Measurements from ENCODE around the gene GALNT2.

DNA sequence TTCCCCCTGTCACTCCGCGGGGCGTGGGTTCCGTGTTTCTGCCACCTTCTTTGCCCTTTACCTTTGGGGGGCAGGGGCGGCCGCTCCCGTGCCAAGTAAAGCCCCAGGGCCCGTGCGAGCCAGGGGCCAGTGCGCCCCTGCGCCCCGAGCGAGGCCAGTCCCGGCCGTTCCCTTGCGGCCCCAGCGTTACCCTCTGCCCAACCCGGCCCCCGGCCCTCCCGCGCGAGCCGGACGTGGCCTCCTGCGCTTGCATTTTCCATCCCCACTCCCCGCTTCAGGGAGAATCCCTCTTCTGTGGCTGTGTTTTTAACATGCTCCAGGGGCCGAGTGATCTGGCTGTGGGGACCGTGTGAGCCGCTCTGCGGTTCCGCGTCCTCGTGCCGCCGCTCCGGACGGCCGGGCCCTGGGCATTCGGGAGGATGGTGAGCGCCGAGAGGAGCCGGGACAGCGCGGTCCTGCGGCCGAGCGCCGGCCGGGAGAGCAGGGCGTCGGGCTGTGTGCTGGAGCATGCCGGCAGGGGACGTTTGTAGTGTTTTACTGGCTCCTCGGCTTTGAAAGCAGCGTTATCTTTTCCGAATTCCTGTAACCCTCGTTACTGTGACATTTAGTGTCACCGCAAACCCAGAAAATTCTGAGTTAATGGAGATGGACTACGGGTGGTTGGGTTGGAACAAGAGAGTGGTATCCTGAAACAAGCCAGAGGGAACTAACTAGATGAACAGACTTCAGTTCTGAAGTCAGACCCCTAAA is 1.0 kb downstream of the GALNT2 start:
- TF ChIP-seq, protein P1, sequence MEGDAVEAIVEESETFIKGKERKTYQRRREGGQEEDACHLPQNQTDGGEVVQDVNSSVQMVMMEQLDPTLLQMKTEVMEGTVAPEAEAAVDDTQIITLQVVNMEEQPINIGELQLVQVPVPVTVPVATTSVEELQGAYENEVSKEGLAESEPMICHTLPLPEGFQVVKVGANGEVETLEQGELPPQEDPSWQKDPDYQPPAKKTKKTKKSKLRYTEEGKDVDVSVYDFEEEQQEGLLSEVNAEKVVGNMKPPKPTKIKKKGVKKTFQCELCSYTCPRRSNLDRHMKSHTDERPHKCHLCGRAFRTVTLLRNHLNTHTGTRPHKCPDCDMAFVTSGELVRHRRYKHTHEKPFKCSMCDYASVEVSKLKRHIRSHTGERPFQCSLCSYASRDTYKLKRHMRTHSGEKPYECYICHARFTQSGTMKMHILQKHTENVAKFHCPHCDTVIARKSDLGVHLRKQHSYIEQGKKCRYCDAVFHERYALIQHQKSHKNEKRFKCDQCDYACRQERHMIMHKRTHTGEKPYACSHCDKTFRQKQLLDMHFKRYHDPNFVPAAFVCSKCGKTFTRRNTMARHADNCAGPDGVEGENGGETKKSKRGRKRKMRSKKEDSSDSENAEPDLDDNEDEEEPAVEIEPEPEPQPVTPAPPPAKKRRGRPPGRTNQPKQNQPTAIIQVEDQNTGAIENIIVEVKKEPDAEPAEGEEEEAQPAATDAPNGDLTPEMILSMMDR (IDR thresholded peaks at IDR 0.05) = no peak
- TF ChIP-seq POLR2AphosphoS5 (IDR thresholded peaks at IDR 0.05; ENCODE audit: low read depth, low read length) = no peak
- TF ChIP-seq REST (IDR thresholded peaks at IDR 0.05; ENCODE audit: insufficient read depth in 1 of 2, low read depth in 2 of 2, low read length in 1 of 2) = no peak
- TF ChIP-seq SIN3A (IDR thresholded peaks at IDR 0.05; ENCODE audit: borderline replicate concordance, insufficient read depth, low read depth, low read length) = no peak
- TF ChIP-seq TCF7L2 (IDR thresholded peaks at IDR 0.05; ENCODE audit: low read depth, low read length) = no peak
